Heart left ventricle (tissue), 13 donors: ENCODE results near the gene LPP.

Experiments used
- CTCF ChIP-seq, 12 donors: fragments of 200-600 bp; sonication (generic) in 4 of 12; IDR thresholded peaks; one replicate each; pipeline versions ENCODE4 v1.5.0 to v1.8.0; 2018 to 2022; ENCODE audit warnings: antibody characterized with exemption in 12 of 12, mild to moderate bottlenecking in 5 of 12
- POLR2A ChIP-seq, 2 donors: fragments of 450-650 bp; IDR thresholded peaks; one replicate each; pipeline ENCODE4 v1.6.1; 2017; ENCODE audit warnings: antibody characterized with exemption in 2 of 2, mild to moderate bottlenecking in 2 of 2, moderate library complexity in 2 of 2
- donor health status: ischemic (EF 13 %, LVEDD 7.1; RV severe dilation, severe dysfunction).
- donor health status: DM: no; HTN: yes; CAD: no.
- donor health status: DM: no; HTN: no; CAD: no.
- donor health status: ischemic (EF 25% LVEDD 6.9; RV normal size, moderate dysfunction).
- donor health status: ischemic (EF 25% LVEDD 5.7; RV mildly dilated, moderate dysfunction).
- donor health status: ischemic (EF 35%, LVEDD 5.7; RV mildly dilated, moderate dysfunction).
- donor health status: nonischemic (EF 11% LVEDD 7.7; RV severe dilation, severe dysfunction).
- donor health status: DM: yes; HTN: yes; CAD: no.
- donor health status: PGD.
- donor health status: ischemic (EF 29% LVEDD 5.4; RV normal size, mild dysfunction).
- donor health status: nonischemic (EF 23%, LVEDD 6.1; RV moderate dilation, normal function).

GRCh38 chr3:188156056-188156455 lies 2.1 kb downstream of the LPP start:
- TF ChIP-seq CTCF (IDR thresholded peaks at IDR 0.05) (no peak), POLR2A (IDR thresholded peaks at IDR 0.05) (no peak)
